ENCODE data around the gene FAM228A. TPM values are rescaled to one million over a fixed set of nuclear protein-coding genes. Genes with fewer than 3 reads are reported as not detected.

Gene FAM228A
- total RNA-seq, 1 donor, result 1.4 TPM

- DNase-seq (ENCODE audit: insufficient read length, low spot score, missing footprints), result no peak
- no peaks in the 10 kb centered on the region for H4K20me1 ChIP-seq (ENCODE audit: insufficient read depth, low read length)
- H3K27me3 ChIP-seq (ENCODE audit: insufficient read depth, low read length), result no peaks in the 10 kb centered on the region
- no peaks in the 10 kb centered on the region for H3K79me2 ChIP-seq (ENCODE audit: insufficient read depth, low read length)
- no peak overlapping the region for H3K4me2 ChIP-seq (ENCODE audit: insufficient read depth, low read length)
- H3K27ac ChIP-seq (ENCODE audit: low read depth, low read length), result no peak overlapping the region
- H3K9me3 ChIP-seq (ENCODE audit: low read depth, low read length), result no peaks in the 10 kb centered on the region
- peaks cover 9% of the 10 kb centered on the region for H3K36me3 ChIP-seq (ENCODE audit: insufficient read depth, low read length)
- no peak overlapping the region for H2AFZ ChIP-seq (ENCODE audit: low read length)
- H3K4me1 ChIP-seq (ENCODE audit: insufficient read depth, low read length), result no peaks in the 10 kb centered on the region
- TF ChIP-seq CTCF (IDR thresholded peaks at IDR 0.05; ENCODE audit: extremely low read depth, low read depth, low read length), result no peak
- H3K4me3 ChIP-seq (ENCODE audit: insufficient read depth, low read length), result no peak overlapping the region
Observed at GRCh38 chr2:24203029-24203786, 28.4 kb downstream of the FAM228A start.

- no peak overlapping the region for H3K27ac ChIP-seq (ENCODE audit: low read depth, low read length)
- H3K4me3 ChIP-seq (ENCODE audit: insufficient read depth, low read length), result no peak overlapping the region
- no peak for DNase-seq (ENCODE audit: insufficient read length, low spot score, missing footprints)
- H3K9me3 ChIP-seq (ENCODE audit: low read depth, low read length), result no peaks in the 10 kb centered on the region
- H3K4me1 ChIP-seq (ENCODE audit: insufficient read depth, low read length), result no peaks in the 10 kb centered on the region
- H3K36me3 ChIP-seq (ENCODE audit: insufficient read depth, low read length), result peaks cover 9% of the 10 kb centered on the region
- TF ChIP-seq CTCF (IDR thresholded peaks at IDR 0.05; ENCODE audit: extremely low read depth, low read depth, low read length), result no peak
- H4K20me1 ChIP-seq (ENCODE audit: insufficient read depth, low read length), result no peaks in the 10 kb centered on the region
- H3K27me3 ChIP-seq (ENCODE audit: insufficient read depth, low read length), result no peaks in the 10 kb centered on the region
- no peak overlapping the region for H3K4me2 ChIP-seq (ENCODE audit: insufficient read depth, low read length)
- no peak overlapping the region for H2AFZ ChIP-seq (ENCODE audit: low read length)
- no peaks in the 10 kb centered on the region for H3K79me2 ChIP-seq (ENCODE audit: insufficient read depth, low read length)
Observed at GRCh38 chr2:24203787-24204150, 28.9 kb downstream of the FAM228A start.

GRCh38 chr2:24204505-24204904, 29.7 kb downstream of the FAM228A start:
- no peaks in the 10 kb centered on the region for H3K9me3 ChIP-seq (ENCODE audit: low read depth, low read length)
- H3K36me3 ChIP-seq (ENCODE audit: insufficient read depth, low read length), result peaks cover 9% of the 10 kb centered on the region
- no peak overlapping the region for H3K27ac ChIP-seq (ENCODE audit: low read depth, low read length)
- H2AFZ ChIP-seq (ENCODE audit: low read length), result no peak overlapping the region
- no peak overlapping the region for H3K4me2 ChIP-seq (ENCODE audit: insufficient read depth, low read length)
- no peak for TF ChIP-seq CTCF (IDR thresholded peaks at IDR 0.05; ENCODE audit: extremely low read depth, low read depth, low read length)
- H4K20me1 ChIP-seq (ENCODE audit: insufficient read depth, low read length), result no peaks in the 10 kb centered on the region
- H3K4me1 ChIP-seq (ENCODE audit: insufficient read depth, low read length), result no peaks in the 10 kb centered on the region
- no peak for DNase-seq (ENCODE audit: insufficient read length, low spot score, missing footprints)
- no peaks in the 10 kb centered on the region for H3K27me3 ChIP-seq (ENCODE audit: insufficient read depth, low read length)
- no peak overlapping the region for H3K4me3 ChIP-seq (ENCODE audit: insufficient read depth, low read length)
- no peaks in the 10 kb centered on the region for H3K79me2 ChIP-seq (ENCODE audit: insufficient read depth, low read length)

GRCh38 chr2:24205131-24205530, 30.3 kb downstream of the FAM228A start:
- Histone ChIP-seq H3K4me2 (ENCODE audit: insufficient read depth, low read length) (no peak overlapping the region), H3K36me3 (ENCODE audit: insufficient read depth, low read length) (peaks cover 13% of the 10 kb centered on the region), H3K27me3 (ENCODE audit: insufficient read depth, low read length) (no peaks in the 10 kb centered on the region), H4K20me1 (ENCODE audit: insufficient read depth, low read length) (no peaks in the 10 kb centered on the region), H2AFZ (ENCODE audit: low read length) (no peak overlapping the region), H3K79me2 (ENCODE audit: insufficient read depth, low read length) (no peaks in the 10 kb centered on the region), H3K4me1 (ENCODE audit: insufficient read depth, low read length) (no peaks in the 10 kb centered on the region), H3K27ac (ENCODE audit: low read depth, low read length) (no peak overlapping the region), H3K4me3 (ENCODE audit: insufficient read depth, low read length) (no peak overlapping the region), H3K9me3 (ENCODE audit: low read depth, low read length) (no peaks in the 10 kb centered on the region)
- DNase-seq (ENCODE audit: insufficient read length, low spot score, missing footprints), result no peak
- TF ChIP-seq CTCF (IDR thresholded peaks at IDR 0.05; ENCODE audit: extremely low read depth, low read depth, low read length), result no peak

Measured in osteoblast (primary cell).